HCT116 (cell line): ENCODE data around the gene KRTAP12-3. TPM values are rescaled to one million over a fixed set of nuclear protein-coding genes. Genes with fewer than 3 reads are reported as not detected.
A peak's percentile ranks its signal among the peaks of the same experiment; 100 is the strongest.

Experiments used
- ATAC-seq: fragments of 200-7000 bp; cut with Tn5 transposase; 2 replicates; pipeline ENCODE4 v1.9.1; 2020; ENCODE audit warnings: mild to moderate bottlenecking, moderate library complexity
- BruUV-seq: library from RNA; stranded (reverse); fragments of 400-500 nt; replicated peaks from 2 replicates; lab custom pipeline; 2021; lab: Mats Ljungman, UMichigan
- CTCF ChIA-PET: fragments of 300-600 bp; sonication (Branson Sonifier 250); formaldehyde crosslinking; loops from one replicate; lab custom pipeline; 2021; ENCODE audit warnings: antibody characterized with exemption; lab: Charles Lee
- POLR2A ChIA-PET: fragments of 300-600, 350-600 bp; sonication (Branson Sonifier 250); formaldehyde crosslinking; loops from one replicate; lab custom pipeline; 2021; ENCODE audit warnings: antibody characterized with exemption; lab: Charles Lee
- RAD21 ChIA-PET, 2 experiments: fragments of 300-600 bp; sonication (Branson Sonifier 250); formaldehyde crosslinking; loops; one replicate each; lab custom pipeline; 2023; ENCODE audit warnings: low total read pairs in 2 of 2; ENCODE audit not compliant: uncharacterized antibody in 2 of 2, unreplicated experiment in 2 of 2, low non-redundant PET in 1 of 2; lab: Charles Lee
- DNase-seq: peaks from one replicate; pipeline ENCODE4 v3.0.0-alpha.2; 2010; ENCODE audit warnings: low read depth, low spot score
- H2AFZ ChIP-seq: fragments of 200-600 bp; shearing (Covaris generic), sonication (generic); 2 replicates; pipeline ENCODE4 v1.6.1; 2017; ENCODE audit warnings: low read depth, mixed run types, mixed read lengths, antibody characterized with exemption, low read length; ENCODE audit not compliant: poor library complexity, severe bottlenecking
- H3K27ac ChIP-seq: 2 replicates; pipeline ENCODE4 v1.5.1; 2012; ENCODE audit warnings: low read depth, low read length
- H3K27me3 ChIP-seq: fragments of 200-600 bp; sonication (generic); 2 replicates; pipeline ENCODE4 v1.6.1; 2016; ENCODE audit warnings: mixed run types, low read length, mixed read lengths; ENCODE audit not compliant: insufficient read depth
- H3K36me3 ChIP-seq, 2 experiments: fragments of 200-500 bp in 1 of 2; fragments of 200-600 bp in 1 of 2; sonication (Bioruptor generic) in 1 of 2; sonication (generic) in 1 of 2; 2 replicates each; pipeline versions ENCODE4 v1.5.1 to v1.6.1; 2014 to 2016; ENCODE audit warnings: low read length in 2 of 2, inconsistent platforms in 1 of 2, mixed read lengths in 1 of 2, mixed run types in 1 of 2; ENCODE audit not compliant: insufficient read depth in 2 of 2, control insufficient read depth in 1 of 2
- H3K4me1 ChIP-seq, 2 experiments: fragments of 200-600 bp in 1 of 2; sonication (generic) in 1 of 2; 2 replicates each; pipeline versions ENCODE4 v1.5.1 to v1.6.1; 2012 to 2017; ENCODE audit warnings: low read length in 2 of 2, inconsistent platforms in 1 of 2, mild to moderate bottlenecking in 1 of 2, mixed read lengths in 1 of 2, mixed run types in 1 of 2, moderate library complexity in 1 of 2; ENCODE audit not compliant: insufficient read depth in 2 of 2, control insufficient read depth in 1 of 2
- H3K4me2 ChIP-seq: fragments of 200-600 bp; sonication (generic); 2 replicates; pipeline ENCODE4 v1.6.1; 2017; ENCODE audit warnings: mixed run types, low read length, mixed read lengths
- H3K4me3 ChIP-seq, 2 experiments: fragments of 200-600 bp in 1 of 2; sonication (generic) in 1 of 2; replicated peaks in 1 of 2; 2 replicates each; pipeline ENCODE4 v1.5.1; 2011 to 2016; ENCODE audit warnings: low read length in 2 of 2, control low read depth in 1 of 2, low read depth in 1 of 2, mild to moderate bottlenecking in 1 of 2, mixed read lengths in 1 of 2, mixed run types in 1 of 2
- H3K79me2 ChIP-seq: fragments of 200-600 bp; sonication (generic); 2 replicates; pipeline ENCODE4 v1.6.1; 2017; ENCODE audit warnings: mild to moderate bottlenecking, mixed run types, low read length, moderate library complexity, mixed read lengths; ENCODE audit not compliant: insufficient read depth
- H3K9ac ChIP-seq: fragments of 200-600 bp; sonication (generic); 2 replicates; pipeline ENCODE4 v1.6.1; 2016; ENCODE audit warnings: low read length, mixed read lengths
- H3K9me2 ChIP-seq: fragments of 200-600 bp; sonication (generic), shearing (Covaris generic); 2 replicates; pipeline ENCODE4 v1.6.1; 2017; ENCODE audit warnings: mixed run types, mild to moderate bottlenecking, moderate library complexity; ENCODE audit not compliant: insufficient read depth
- H3K9me3 ChIP-seq, 2 experiments: fragments of 200-500 bp in 1 of 2; fragments of 200-600 bp in 1 of 2; sonication (Bioruptor generic) in 1 of 2; sonication (generic) in 1 of 2; 2 replicates each; pipeline ENCODE4 v1.6.1; 2014 to 2017; ENCODE audit warnings: low read length in 2 of 2, mixed read lengths in 2 of 2, inconsistent platforms in 1 of 2, low read depth in 1 of 2, mild to moderate bottlenecking in 1 of 2, mixed run types in 1 of 2, moderate library complexity in 1 of 2; ENCODE audit not compliant: control insufficient read depth in 1 of 2, insufficient read depth in 1 of 2
- H4K20me1 ChIP-seq: fragments of 200-600 bp; sonication (generic), shearing (Covaris generic); 2 replicates; pipeline ENCODE4 v1.6.1; 2017; ENCODE audit warnings: mixed run types, mild to moderate bottlenecking, moderate library complexity; ENCODE audit not compliant: insufficient read depth
- CBX3 ChIP-seq: IDR thresholded peaks from 2 replicates; pipeline ENCODE4 v1.6.1; 2012; ENCODE audit warnings: low read depth
- CEBPB ChIP-seq: IDR thresholded peaks from 2 replicates; pipeline ENCODE4 v1.6.1; 2012; ENCODE audit warnings: low read depth
- CTCF ChIP-seq, 3 experiments: fragments of 200-600 bp in 1 of 3; sonication (generic) in 1 of 3; IDR thresholded peaks in 2 of 3; conservative IDR thresholded peaks in 1 of 3; 2 replicates each; pipeline ENCODE4 v1.5.1; 2012 to 2017; ENCODE audit warnings: low read depth in 2 of 3, low read length in 2 of 3, antibody characterized with exemption in 1 of 3, borderline replicate concordance in 1 of 3, control low read depth in 1 of 3, mild to moderate bottlenecking in 1 of 3, mixed read lengths in 1 of 3, mixed run types in 1 of 3, moderate library complexity in 1 of 3; ENCODE audit not compliant: insufficient read depth in 1 of 3
- FOSL1 ChIP-seq: IDR thresholded peaks from 2 replicates; pipeline ENCODE4 v1.6.1; 2012; ENCODE audit warnings: low read depth
- POLR2A ChIP-seq: IDR thresholded peaks from 2 replicates; pipeline ENCODE4 v1.7.0; 2011; ENCODE audit warnings: borderline replicate concordance; ENCODE audit not compliant: insufficient read depth, insufficient read length; ENCODE audit errors: extremely low read depth
- SIN3A ChIP-seq: IDR thresholded peaks from 2 replicates; pipeline ENCODE4 v1.6.1; 2012; ENCODE audit warnings: low read depth
- SRF ChIP-seq: IDR thresholded peaks from 2 replicates; pipeline ENCODE4 v1.6.1; 2012; ENCODE audit warnings: low read depth
- ZBTB33 ChIP-seq: IDR thresholded peaks from 2 replicates; pipeline ENCODE4 v1.6.1; 2011; ENCODE audit warnings: mild to moderate bottlenecking, low read length, moderate library complexity; ENCODE audit not compliant: insufficient replicate concordance; ENCODE audit errors: extremely low read depth
- intact Hi-C: fragments of 100-400 bp; cut with micrococcal nuclease; formaldehyde crosslinking; loops from 2 replicates; pipeline ENCODE4 v1.10.0; 2022
- total RNA-seq: library from RNA; stranded (reverse); gene quantifications from one replicate; pipeline ENCODE4 v1.2.1, GENCODE V29; 2021; ENCODE audit not compliant: unreplicated experiment

The KRTAP12-3 gene
- total RNA-seq, 1 experiment from 2014 or later = not detected

DNA sequence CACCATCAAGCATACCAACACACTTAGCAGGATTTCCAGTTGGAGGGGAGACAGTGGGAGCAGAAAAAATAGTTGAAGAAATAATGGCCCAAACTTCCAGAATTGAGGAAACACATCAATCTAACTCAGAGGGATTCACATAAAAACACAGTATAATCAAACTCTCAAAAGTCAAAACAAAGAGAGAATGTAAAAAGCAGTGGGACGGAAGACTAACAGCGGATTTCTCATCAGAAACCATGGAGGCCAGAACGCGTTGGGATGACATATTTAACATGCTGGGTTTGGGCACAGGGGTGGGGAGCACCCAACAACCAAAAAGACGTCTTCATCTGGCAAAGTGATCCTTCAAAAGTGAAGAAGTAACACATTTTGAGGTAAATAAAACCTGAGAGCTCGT lies 37.8 kb upstream of the KRTAP12-3 start:
- Histone ChIP-seq H3K27me3 (no peaks in the 10 kb centered on the region), H3K27ac (no peak overlapping the region), H3K4me1 (no peaks in the 10 kb centered on the region), H2AFZ (no peak overlapping the region), H3K36me3 (no peaks in the 10 kb centered on the region), H3K79me2 (no peaks in the 10 kb centered on the region), H3K9me3 (peaks cover 13 to 33% of the 10 kb centered on the region in 2 experiments), H3K9ac (no peak overlapping the region), H3K9me2 (no peaks in the 10 kb centered on the region), H4K20me1 (no peaks in the 10 kb centered on the region), H3K4me3 (no peak overlapping the region), H3K4me2 (no peak overlapping the region)
- ChIA-PET CTCF (no interaction called here), RAD21 (no interaction called here), POLR2A (no interaction called here)
- DNase-seq = no peak
- TF ChIP-seq CBX3 (peak; percentile 28; the same call in 1 of the 2 replicates), SRF (no peak)
- no TSS peak for BruUV-seq
- intact Hi-C loops = no loop called here
- no peak for ATAC-seq

- ChIA-PET CTCF (no interaction called here), POLR2A (no interaction called here), RAD21 (no interaction called here)
- Histone ChIP-seq H2AFZ (no peak overlapping the region), H3K4me3 (no peak overlapping the region), H3K9ac (no peak overlapping the region), H3K79me2 (no peaks in the 10 kb centered on the region), H3K27ac (no peak overlapping the region), H3K4me1 (no peaks in the 10 kb centered on the region), H3K9me2 (no peaks in the 10 kb centered on the region), H3K9me3 (peaks cover 13 to 36% of the 10 kb centered on the region in 2 experiments), H4K20me1 (no peaks in the 10 kb centered on the region), H3K27me3 (no peaks in the 10 kb centered on the region), H3K4me2 (no peak overlapping the region), H3K36me3 (no peaks in the 10 kb centered on the region)
- ATAC-seq (no peak), DNase-seq (peak; percentile 1)
- TF ChIP-seq CBX3 = 0 out of 2 replicates have a peak, but pooled peaks have one; percentile 17
- no peak for TF ChIP-seq SRF
- no peak for TF ChIP-seq POLR2A
- BruUV-seq = no TSS peak
- intact Hi-C loops = no loop called here
Observed at GRCh38 chr21:44623575-44623974, 34.2 kb upstream of the KRTAP12-3 start.

- Histone ChIP-seq H3K27ac (no peak overlapping the region), H4K20me1 (no peaks in the 10 kb centered on the region), H3K4me2 (no peak overlapping the region), H3K4me3 (no peak overlapping the region), H2AFZ (no peak overlapping the region), H3K36me3 (no peaks in the 10 kb centered on the region), H3K9ac (no peak overlapping the region), H3K27me3 (no peaks in the 10 kb centered on the region), H3K4me1 (no peaks in the 10 kb centered on the region), H3K79me2 (no peaks in the 10 kb centered on the region), H3K9me2 (no peaks in the 10 kb centered on the region), H3K9me3 (peaks cover 10 to 32% of the 10 kb centered on the region in 2 experiments; a peak in 3 of 4 replicates)
- no peak for DNase-seq
- no peak for ATAC-seq
- intact Hi-C loops = no loop called here
- ChIA-PET CTCF (no interaction called here), RAD21 (no interaction called here), POLR2A (no interaction called here)
- TF ChIP-seq ZBTB33 = no peak
- no peak for TF ChIP-seq CEBPB
- no peak for TF ChIP-seq CTCF (IDR thresholded peaks at IDR 0.05 in 2 of 3, conservative IDR thresholded peaks at IDR 0.05 in 1 of 3; ENCODE audit: borderline replicate concordance in 1 of 3, insufficient read depth in 1 of 3, low read depth in 2 of 3, low read length in 2 of 3)
- no peak for TF ChIP-seq FOSL1
- no peak for TF ChIP-seq SIN3A
- BruUV-seq = no TSS peak
Observed at GRCh38 chr21:44625756-44626155, 32.0 kb upstream of the KRTAP12-3 start.
